Bone marrow (tissue), 2 donors: ENCODE measurements around the gene GNG2.
A peak's percentile ranks its signal among the peaks of the same experiment; 100 is the strongest.

Experiments
- DNase-seq, 2 donors: peaks; one replicate each; lab custom pipeline; 2025; lab: John Stamatoyannopoulos, UW

GNG2 gene

GRCh38 chr14:51996148-51996746, 135.8 kb downstream of the GNG2 start:
- DNase-seq, result peak in 1 of 2 donors; percentile 33

- DNase-seq, result no peak
Measured at GRCh38 chr14:51998348-51998747, 137.9 kb downstream of the GNG2 start.

- DNase-seq, result no peak
Measured at GRCh38 chr14:51999084-51999483, 138.7 kb downstream of the GNG2 start.

GRCh38 chr14:52000019-52000582, 139.7 kb downstream of the GNG2 start:
- DNase-seq, result no peak

- no peak for DNase-seq
Measured at GRCh38 chr14:52000696-52001095, 140.3 kb downstream of the GNG2 start.

GRCh38 chr14:52002542-52002941, 142.1 kb downstream of the GNG2 start:
- DNase-seq, result no peak

- DNase-seq, result no peak
Measured at GRCh38 chr14:52003324-52003723, 142.9 kb downstream of the GNG2 start.

- no peak for DNase-seq
Measured at GRCh38 chr14:52005625-52006024, 145.2 kb downstream of the GNG2 start.

GRCh38 chr14:52006361-52006760, 145.9 kb downstream of the GNG2 start:
- no peak for DNase-seq

GRCh38 chr14:52007211-52007610, 146.8 kb downstream of the GNG2 start:
- no peak for DNase-seq

GRCh38 chr14:52007637-52008036, 147.2 kb downstream of the GNG2 start:
- DNase-seq, result no peak

- no peak for DNase-seq
Measured at GRCh38 chr14:52008136-52008535, 147.7 kb downstream of the GNG2 start.

GRCh38 chr14:52010173-52010693, 149.8 kb downstream of the GNG2 start:
- DNase-seq, result no peak

GRCh38 chr14:52011523-52011922, 151.1 kb downstream of the GNG2 start:
- DNase-seq, result no peak

GRCh38 chr14:52012635-52013034, 152.2 kb downstream of the GNG2 start:
- DNase-seq, result no peak

- no peak for DNase-seq
Measured at GRCh38 chr14:52013984-52014600, 153.7 kb downstream of the GNG2 start.

GRCh38 chr14:52014601-52015267, 154.3 kb downstream of the GNG2 start:
- peak in 1 of 2 donors; percentile 37 for DNase-seq

- DNase-seq, result no peak
Measured at GRCh38 chr14:52015411-52016030, 155.1 kb downstream of the GNG2 start.

- no peak for DNase-seq
Measured at GRCh38 chr14:52018252-52018651, 157.8 kb downstream of the GNG2 start.

GRCh38 chr14:52018970-52019369, 158.6 kb downstream of the GNG2 start:
- DNase-seq, result no peak
